Astrocyte (in vitro differentiated cells and primary cell): ENCODE data around the gene MGAT3. TPM values are rescaled to one million over a fixed set of nuclear protein-coding genes. Genes with fewer than 3 reads are reported as not detected.

Experiments used
- DNase-seq: peaks from one replicate; pipeline ENCODE4 v3.0.0-alpha.2; 2010; ENCODE audit warnings: low read depth
- FAIRE-seq: peaks from 2 replicates; lab custom pipeline; 2011; peaks lifted over from hg19 to GRCh38; lab: Jason Lieb, UNC
- H2AFZ ChIP-seq: 2 replicates; pipeline ENCODE4 v1.6.0; 2012; ENCODE audit warnings: low read depth, low read length, inconsistent platforms
- H3K27ac ChIP-seq: 2 replicates; pipeline ENCODE4 v1.5.1; 2011; ENCODE audit warnings: low read depth, low read length, inconsistent platforms
- H3K27me3 ChIP-seq: 2 replicates; pipeline ENCODE4 v1.6.0; 2011; ENCODE audit warnings: low read length, inconsistent platforms; ENCODE audit not compliant: insufficient read depth
- H3K36me3 ChIP-seq: 2 replicates; pipeline ENCODE4 v1.5.1; 2011; ENCODE audit warnings: low read length, inconsistent platforms; ENCODE audit not compliant: insufficient read depth
- H3K4me1 ChIP-seq: 2 replicates; pipeline ENCODE4 v1.5.1; 2011; ENCODE audit warnings: low read length, inconsistent platforms; ENCODE audit not compliant: insufficient read depth
- H3K4me2 ChIP-seq: 2 replicates; pipeline ENCODE4 v1.6.0; 2012; ENCODE audit warnings: low read length, inconsistent platforms
- H3K4me3 ChIP-seq: 2 replicates; pipeline ENCODE4 v1.5.1; 2011; ENCODE audit warnings: low read depth, mild to moderate bottlenecking, low read length, inconsistent platforms; ENCODE audit not compliant: insufficient read depth
- H3K79me2 ChIP-seq: 2 replicates; pipeline ENCODE4 v1.6.0; 2012; ENCODE audit warnings: mild to moderate bottlenecking, low read length, inconsistent platforms; ENCODE audit not compliant: insufficient read depth
- H3K9ac ChIP-seq: 2 replicates; pipeline ENCODE4 v1.6.0; 2012; ENCODE audit warnings: mild to moderate bottlenecking, low read length, inconsistent platforms
- H3K9me3 ChIP-seq: 2 replicates; pipeline ENCODE4 v1.5.1; 2012; ENCODE audit warnings: low read depth, mild to moderate bottlenecking, low read length, inconsistent platforms; ENCODE audit not compliant: insufficient read depth
- H4K20me1 ChIP-seq: 2 replicates; pipeline ENCODE4 v1.6.0; 2012; ENCODE audit warnings: low read length, inconsistent platforms; ENCODE audit not compliant: insufficient read depth
- H3K27ac Mint-ChIP-seq: one replicate; pipeline ENCODE4 v1.8.0; 2021; ENCODE audit warnings: mild to moderate bottlenecking, mixed read lengths; ENCODE audit not compliant: unreplicated experiment
- H3K27me3 Mint-ChIP-seq: one replicate; pipeline ENCODE4 v1.8.0; 2021; ENCODE audit warnings: low read depth, mixed read lengths; ENCODE audit not compliant: unreplicated experiment
- H3K36me3 Mint-ChIP-seq: one replicate; pipeline ENCODE4 v1.8.0; 2021; ENCODE audit warnings: low read depth, mixed read lengths; ENCODE audit not compliant: unreplicated experiment
- H3K4me1 Mint-ChIP-seq: one replicate; pipeline ENCODE4 v1.8.0; 2021; ENCODE audit warnings: low read depth, mixed read lengths; ENCODE audit not compliant: unreplicated experiment
- H3K4me3 Mint-ChIP-seq: one replicate; pipeline ENCODE4 v1.8.0; 2021; ENCODE audit warnings: mild to moderate bottlenecking, moderate library complexity, mixed read lengths; ENCODE audit not compliant: unreplicated experiment
- H3K9me3 Mint-ChIP-seq: one replicate; pipeline ENCODE4 v1.8.0; 2021; ENCODE audit warnings: mild to moderate bottlenecking, mixed read lengths; ENCODE audit not compliant: unreplicated experiment
- EZH2 ChIP-seq: IDR thresholded peaks from 2 replicates; pipeline ENCODE4 v1.6.1; 2012; ENCODE audit warnings: mild to moderate bottlenecking, low read length, inconsistent platforms; ENCODE audit not compliant: insufficient read depth
- total RNA-seq: library from RNA; stranded (reverse); gene quantifications from 2 replicates; pipeline ENCODE4 v1.2.1, GENCODE V29; 2021
- TF ChIP-seq, protein P1 (sequence below): IDR thresholded peaks from 2 replicates; pipeline ENCODE4 v1.5.1; 2011; ENCODE audit warnings: low read depth, mild to moderate bottlenecking, inconsistent platforms, low read length, moderate library complexity; ENCODE audit not compliant: insufficient read depth

MGAT3 gene
- total RNA-seq, 1 donor from 2014 or later, result 7.9 TPM

DNA sequence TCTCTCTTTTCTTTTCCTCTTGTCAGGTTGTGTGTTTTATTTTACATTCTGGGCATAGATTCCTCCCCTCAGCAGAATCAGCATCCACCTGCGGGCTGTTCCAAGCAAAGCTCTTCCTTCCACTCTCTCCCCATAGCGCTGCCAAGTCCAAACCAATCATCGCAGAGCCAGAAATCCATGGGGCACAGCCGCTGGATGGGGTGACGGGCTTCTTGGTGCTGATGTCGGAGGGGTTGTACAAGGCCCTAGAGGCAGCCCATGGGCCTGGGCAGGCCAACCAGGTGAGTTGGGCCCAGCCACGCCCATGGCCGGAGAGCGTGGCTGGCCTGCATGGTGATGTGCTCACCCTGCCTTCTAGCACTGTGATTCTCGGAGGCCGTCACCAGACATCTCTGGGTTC lies 35.1 kb upstream of the MGAT3 start:
- peaks cover 34% of the 10 kb centered on the region for H3K36me3 Mint-ChIP-seq

GRCh38 chr22:39422101-39422500 lies 34.7 kb upstream of the MGAT3 start:
- H3K27ac ChIP-seq, result no peak overlapping the region
- no peak overlapping the region for H3K4me3 ChIP-seq
- no peaks in the 10 kb centered on the region for H3K79me2 ChIP-seq
- H3K9ac ChIP-seq, result no peak overlapping the region
- Mint-ChIP-seq H3K36me3 (peaks cover 35% of the 10 kb centered on the region), H3K4me1 (no peaks in the 10 kb centered on the region), H3K27me3 (no peaks in the 10 kb centered on the region), H3K4me3 (no peak overlapping the region), H3K27ac (no peak overlapping the region), H3K9me3 (no peaks in the 10 kb centered on the region)
- DNase-seq, result no peak
- no peak overlapping the region for H2AFZ ChIP-seq
- TF ChIP-seq, protein P1, sequence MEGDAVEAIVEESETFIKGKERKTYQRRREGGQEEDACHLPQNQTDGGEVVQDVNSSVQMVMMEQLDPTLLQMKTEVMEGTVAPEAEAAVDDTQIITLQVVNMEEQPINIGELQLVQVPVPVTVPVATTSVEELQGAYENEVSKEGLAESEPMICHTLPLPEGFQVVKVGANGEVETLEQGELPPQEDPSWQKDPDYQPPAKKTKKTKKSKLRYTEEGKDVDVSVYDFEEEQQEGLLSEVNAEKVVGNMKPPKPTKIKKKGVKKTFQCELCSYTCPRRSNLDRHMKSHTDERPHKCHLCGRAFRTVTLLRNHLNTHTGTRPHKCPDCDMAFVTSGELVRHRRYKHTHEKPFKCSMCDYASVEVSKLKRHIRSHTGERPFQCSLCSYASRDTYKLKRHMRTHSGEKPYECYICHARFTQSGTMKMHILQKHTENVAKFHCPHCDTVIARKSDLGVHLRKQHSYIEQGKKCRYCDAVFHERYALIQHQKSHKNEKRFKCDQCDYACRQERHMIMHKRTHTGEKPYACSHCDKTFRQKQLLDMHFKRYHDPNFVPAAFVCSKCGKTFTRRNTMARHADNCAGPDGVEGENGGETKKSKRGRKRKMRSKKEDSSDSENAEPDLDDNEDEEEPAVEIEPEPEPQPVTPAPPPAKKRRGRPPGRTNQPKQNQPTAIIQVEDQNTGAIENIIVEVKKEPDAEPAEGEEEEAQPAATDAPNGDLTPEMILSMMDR, result no peak
- TF ChIP-seq EZH2, result no peak
- H4K20me1 ChIP-seq, result no peaks in the 10 kb centered on the region
- no peak for FAIRE-seq
- H3K9me3 ChIP-seq, result no peaks in the 10 kb centered on the region
- no peak overlapping the region for H3K4me2 ChIP-seq
- H3K27me3 ChIP-seq, result no peaks in the 10 kb centered on the region
- H3K36me3 ChIP-seq, result peaks cover 8% of the 10 kb centered on the region
- H3K4me1 ChIP-seq, result no peaks in the 10 kb centered on the region

More for the DNA sequence above, 35.1 kb upstream of the MGAT3 start:
- Histone ChIP-seq H3K9me3 (no peaks in the 10 kb centered on the region), H3K4me3 (no peak overlapping the region), H3K79me2 (no peaks in the 10 kb centered on the region), H4K20me1 (no peaks in the 10 kb centered on the region), H3K4me2 (no peak overlapping the region), H2AFZ (no peak overlapping the region), H3K4me1 (no peaks in the 10 kb centered on the region), H3K27ac (no peak overlapping the region), H3K9ac (no peak overlapping the region), H3K27me3 (no peaks in the 10 kb centered on the region), H3K36me3 (peaks cover 8% of the 10 kb centered on the region)
- no peak for TF ChIP-seq EZH2
- TF ChIP-seq, protein P1, result no peak
- H3K27ac Mint-ChIP-seq, result no peak overlapping the region
- no peak overlapping the region for H3K4me3 Mint-ChIP-seq
- no peaks in the 10 kb centered on the region for H3K9me3 Mint-ChIP-seq
- no peaks in the 10 kb centered on the region for H3K4me1 Mint-ChIP-seq
- FAIRE-seq (no peak), DNase-seq (no peak)
- H3K27me3 Mint-ChIP-seq, result no peaks in the 10 kb centered on the region

DNA sequence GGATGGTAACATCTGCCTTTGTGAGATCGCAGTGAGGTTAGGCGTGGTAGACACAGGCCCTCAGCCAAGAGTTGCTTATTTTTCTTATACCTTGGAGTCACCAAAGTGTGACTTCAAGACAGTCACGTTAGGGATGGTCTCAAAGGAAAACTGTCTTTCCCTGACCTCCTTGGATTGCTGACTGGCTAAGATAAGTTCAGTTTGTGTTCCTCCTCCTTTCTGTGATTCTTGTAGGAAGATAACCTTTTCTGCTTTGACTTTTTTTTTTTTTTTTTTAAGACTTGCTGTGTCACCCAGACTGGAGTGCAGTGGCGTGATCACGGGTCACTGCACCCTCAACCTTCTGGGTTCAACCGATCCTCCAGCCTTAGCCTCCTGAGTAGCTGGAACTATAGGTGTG lies 34.1 kb upstream of the MGAT3 start:
- Histone ChIP-seq H2AFZ (no peak overlapping the region), H3K4me1 (no peaks in the 10 kb centered on the region), H3K27me3 (no peaks in the 10 kb centered on the region), H3K4me2 (no peak overlapping the region), H3K9me3 (no peaks in the 10 kb centered on the region), H4K20me1 (no peaks in the 10 kb centered on the region), H3K9ac (no peak overlapping the region), H3K79me2 (no peaks in the 10 kb centered on the region), H3K27ac (no peak overlapping the region), H3K4me3 (no peak overlapping the region), H3K36me3 (peaks cover 8% of the 10 kb centered on the region)
- H3K4me1 Mint-ChIP-seq, result no peaks in the 10 kb centered on the region
- no peak overlapping the region for H3K27ac Mint-ChIP-seq
- DNase-seq (no peak), FAIRE-seq (no peak)
- H3K36me3 Mint-ChIP-seq, result peaks cover 34% of the 10 kb centered on the region
- TF ChIP-seq EZH2, result no peak
- TF ChIP-seq, protein P1, result no peak
- H3K9me3 Mint-ChIP-seq, result no peaks in the 10 kb centered on the region
- H3K27me3 Mint-ChIP-seq, result no peaks in the 10 kb centered on the region
- no peak overlapping the region for H3K4me3 Mint-ChIP-seq
